ENCODE measurements around the gene CLINT1. TPM values are rescaled to one million over a fixed set of nuclear protein-coding genes. Genes with fewer than 3 reads are reported as not detected.
"Not testable (repeated sequence)": the region's sequence is repeated elsewhere in the genome, so short reads cannot be mapped to it uniquely, and the experiment has no call there.

Gene CLINT1
- polyA plus RNA-seq, 1 experiment: 103 TPM

DNA sequence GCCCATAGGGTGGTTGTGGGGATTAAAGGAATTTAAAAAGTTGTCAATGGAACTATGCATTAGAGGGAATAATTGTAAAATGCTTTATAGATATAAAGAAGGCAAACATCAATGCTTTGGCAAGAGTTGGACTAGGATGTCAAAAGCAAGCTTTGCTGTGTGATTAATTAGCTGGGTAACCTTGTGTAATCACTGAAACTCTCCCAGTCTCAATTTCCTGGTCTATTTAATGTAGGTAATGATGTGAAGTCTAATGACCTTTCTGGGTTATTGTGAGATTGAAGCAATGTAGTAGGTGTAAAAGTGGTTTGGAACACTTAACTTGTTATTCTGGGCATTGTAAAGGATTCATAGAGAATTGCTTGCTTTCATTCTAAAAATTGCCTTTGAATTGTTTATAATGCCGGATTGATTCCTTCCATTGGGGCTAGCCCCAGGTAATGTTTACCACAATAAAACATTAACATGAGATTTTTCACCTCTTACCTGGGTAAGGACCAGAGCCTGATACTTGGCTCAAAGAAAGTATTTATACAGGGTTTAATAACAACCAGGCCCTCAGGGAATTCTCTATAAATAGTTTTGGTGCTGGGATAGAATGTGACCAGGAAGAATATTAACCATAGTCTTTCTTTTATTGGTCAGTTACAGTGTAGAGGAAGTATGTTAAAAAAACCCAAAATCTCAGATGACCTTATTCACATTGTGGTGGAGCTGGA is 30.0 kb upstream of the CLINT1 start:
- no peak for TF ChIP-seq CTCF (IDR thresholded peaks at IDR 0.05; ENCODE audit: low read depth, low read length)
- Histone ChIP-seq H3K27ac (ENCODE audit: low read depth, low read length) (no peak overlapping the region), H3K27me3 (ENCODE audit: control insufficient read depth, insufficient read depth, low read length) (no peaks in the 10 kb centered on the region), H3K4me3 (ENCODE audit: low read depth, low read length) (no peak overlapping the region), H3K9me3 (ENCODE audit: control insufficient read depth, insufficient read depth, low read length) (peaks cover 7% of the 10 kb centered on the region; the same call in 1 of the 2 replicates)
- no peak for DNase-seq (ENCODE audit: low read depth, low spot score)
- ChIA-PET CTCF (no interaction called here), POLR2A (no interaction called here)

- CTCF ChIA-PET: no interaction called here
- H3K9me3 ChIP-seq (ENCODE audit: control insufficient read depth, insufficient read depth, low read length): peaks cover 7% of the 10 kb centered on the region; the same call in 1 of the 2 replicates
- TF ChIP-seq CTCF (IDR thresholded peaks at IDR 0.05; ENCODE audit: low read depth, low read length): no peak
- H3K27me3 ChIP-seq (ENCODE audit: control insufficient read depth, insufficient read depth, low read length): no peaks in the 10 kb centered on the region
- H3K27ac ChIP-seq (ENCODE audit: low read depth, low read length): no peak overlapping the region
- POLR2A ChIA-PET: no interaction called here
- no peak for DNase-seq (ENCODE audit: low read depth, low spot score)
- no peak overlapping the region for H3K4me3 ChIP-seq (ENCODE audit: low read depth, low read length)
These were observed 27.9 kb upstream of the CLINT1 start for GRCh38 chr5:157886796-157887380.

DNA sequence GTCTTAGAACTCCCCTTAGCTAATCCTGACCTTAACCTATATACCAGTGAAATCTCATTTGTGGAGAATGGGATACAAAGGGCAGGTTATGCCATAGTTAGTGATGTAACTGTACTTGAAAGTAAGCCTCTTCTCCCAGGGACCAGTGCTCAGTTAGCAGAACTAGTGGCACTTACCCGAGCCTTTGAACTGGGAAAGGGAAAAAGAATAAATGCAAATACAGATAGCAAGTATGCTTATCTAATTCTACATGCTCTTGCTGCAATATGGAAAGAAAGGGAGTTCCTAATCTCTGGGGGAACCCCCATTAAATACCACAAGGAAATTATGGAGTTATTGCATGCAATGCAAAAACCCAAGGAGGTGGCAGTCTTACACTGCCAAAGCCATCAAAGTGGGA is 26.1 kb upstream of the CLINT1 start:
- H3K9me3 ChIP-seq (ENCODE audit: control insufficient read depth, insufficient read depth, low read length); DNase-seq (ENCODE audit: low read depth, low spot score); POLR2A ChIA-PET; H3K27ac ChIP-seq (ENCODE audit: low read depth, low read length); H3K4me3 ChIP-seq (ENCODE audit: low read depth, low read length); H3K27me3 ChIP-seq (ENCODE audit: control insufficient read depth, insufficient read depth, low read length); CTCF ChIA-PET: not testable (repeated sequence)

DNA sequence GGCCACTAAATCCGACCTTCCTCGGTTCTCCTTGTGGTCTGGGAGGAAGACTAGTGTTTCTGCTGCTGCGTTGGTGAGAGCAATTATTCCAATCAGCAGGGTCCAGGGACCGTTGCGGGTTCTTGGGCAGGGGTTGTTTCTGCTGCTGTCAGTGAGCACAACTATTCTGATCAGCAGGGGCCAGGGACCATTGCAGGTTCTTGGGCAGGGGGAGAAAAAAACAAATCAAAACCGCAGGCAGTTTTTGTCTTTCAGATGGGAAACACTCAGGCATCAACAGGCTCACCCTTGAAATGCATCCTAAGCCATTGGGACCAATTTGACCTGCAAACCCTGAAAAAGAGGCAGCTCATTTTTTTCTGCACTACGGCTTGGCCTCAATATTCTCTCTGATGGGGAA is 22.6 kb upstream of the CLINT1 start:
- H3K27me3 ChIP-seq (ENCODE audit: control insufficient read depth, insufficient read depth, low read length); POLR2A ChIA-PET; DNase-seq (ENCODE audit: low read depth, low spot score); H3K27ac ChIP-seq (ENCODE audit: low read depth, low read length); H3K4me3 ChIP-seq (ENCODE audit: low read depth, low read length); H3K9me3 ChIP-seq (ENCODE audit: control insufficient read depth, insufficient read depth, low read length); CTCF ChIA-PET: not testable (repeated sequence)

DNA sequence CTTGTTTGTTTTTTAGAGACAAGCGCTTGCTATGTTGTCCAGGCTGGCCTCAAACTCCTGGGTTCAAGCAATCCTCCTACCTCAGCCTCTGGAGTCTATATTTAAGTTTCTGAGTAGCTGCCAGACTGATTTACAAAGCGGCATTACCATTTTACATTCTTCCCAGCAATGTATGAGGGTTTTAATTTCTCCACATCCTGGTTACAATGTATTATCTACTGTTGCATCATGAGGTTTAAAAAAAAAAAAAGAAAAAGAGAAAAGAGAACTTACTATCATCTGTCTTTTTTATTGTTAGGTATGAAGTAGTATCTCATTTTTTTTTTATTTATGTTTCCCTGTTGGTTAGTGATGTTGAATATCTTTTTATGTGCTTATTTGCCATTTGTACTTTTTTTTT is 18.9 kb upstream of the CLINT1 start:
- CTCF ChIA-PET: no interaction called here
- no peak for TF ChIP-seq CTCF (IDR thresholded peaks at IDR 0.05; ENCODE audit: low read depth, low read length)
- H3K27me3 ChIP-seq (ENCODE audit: control insufficient read depth, insufficient read depth, low read length): no peaks in the 10 kb centered on the region

DNA sequence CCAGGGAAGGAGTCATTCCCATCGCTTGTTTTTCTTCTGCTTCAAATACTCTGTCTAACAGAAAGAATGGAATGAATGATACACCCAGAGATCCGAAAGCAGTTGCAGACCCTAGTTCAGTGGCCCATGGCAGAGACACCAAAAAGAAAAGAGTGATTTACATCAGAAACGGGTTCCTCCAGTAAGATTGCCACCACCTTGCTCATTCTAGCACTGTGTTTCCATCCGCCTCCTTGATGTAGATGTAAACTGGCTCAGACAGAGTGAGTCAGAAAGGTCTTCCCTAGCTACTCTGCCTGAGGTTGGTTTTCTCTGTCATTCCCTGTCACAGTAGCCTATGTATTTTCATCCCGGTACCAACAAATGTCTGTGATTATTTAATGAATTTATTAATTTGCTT is 15.9 kb upstream of the CLINT1 start:
- Histone ChIP-seq H3K4me3 (ENCODE audit: low read depth, low read length) (no peak overlapping the region), H3K27me3 (ENCODE audit: control insufficient read depth, insufficient read depth, low read length) (no peaks in the 10 kb centered on the region), H3K27ac (ENCODE audit: low read depth, low read length) (no peak overlapping the region), H3K9me3 (ENCODE audit: control insufficient read depth, insufficient read depth, low read length) (peaks cover 8% of the 10 kb centered on the region; the same call in 1 of the 2 replicates)
- no peak for DNase-seq (ENCODE audit: low read depth, low spot score)
- CTCF ChIA-PET: no interaction called here
- POLR2A ChIA-PET: no interaction called here
- TF ChIP-seq CTCF (IDR thresholded peaks at IDR 0.05; ENCODE audit: low read depth, low read length): no peak

More for the DNA sequence above, 18.9 kb upstream of the CLINT1 start:
- Histone ChIP-seq H3K9me3 (ENCODE audit: control insufficient read depth, insufficient read depth, low read length) (peaks cover 8% of the 10 kb centered on the region; the same call in 1 of the 2 replicates), H3K27ac (ENCODE audit: low read depth, low read length) (no peak overlapping the region), H3K4me3 (ENCODE audit: low read depth, low read length) (no peak overlapping the region)
- DNase-seq (ENCODE audit: low read depth, low spot score): no peak
- POLR2A ChIA-PET: no interaction called here

Measured in AG04450 (cell line).